Ishikawa (cell line): ENCODE results near the gene PTPN6.

Experiments
- CEBPB ChIP-seq: IDR thresholded peaks from 2 replicates; pipeline ENCODE4 v1.6.1; 2012
- EP300 ChIP-seq: IDR thresholded peaks from 2 replicates; pipeline ENCODE4 v1.6.1; 2012; ENCODE audit warnings: borderline replicate concordance
- FOXM1 ChIP-seq: IDR thresholded peaks from 2 replicates; pipeline ENCODE4 v1.6.1; 2012; ENCODE audit warnings: low read depth, borderline replicate concordance
- TAF1 ChIP-seq: IDR thresholded peaks from 2 replicates; pipeline ENCODE4 v1.6.1; 2012; ENCODE audit warnings: low read depth, mild to moderate bottlenecking
- TCF12 ChIP-seq: IDR thresholded peaks from 2 replicates; pipeline ENCODE4 v1.6.1; 2012; ENCODE audit warnings: low read depth
- TEAD4 ChIP-seq: IDR thresholded peaks from 2 replicates; pipeline ENCODE4 v1.6.1; 2012
- YY1 ChIP-seq: IDR thresholded peaks from 2 replicates; pipeline ENCODE4 v1.6.1; 2012; ENCODE audit warnings: low read depth
- ZBTB7A ChIP-seq: IDR thresholded peaks from 2 replicates; pipeline ENCODE4 v1.6.1; 2012; ENCODE audit warnings: low read depth

DNA sequence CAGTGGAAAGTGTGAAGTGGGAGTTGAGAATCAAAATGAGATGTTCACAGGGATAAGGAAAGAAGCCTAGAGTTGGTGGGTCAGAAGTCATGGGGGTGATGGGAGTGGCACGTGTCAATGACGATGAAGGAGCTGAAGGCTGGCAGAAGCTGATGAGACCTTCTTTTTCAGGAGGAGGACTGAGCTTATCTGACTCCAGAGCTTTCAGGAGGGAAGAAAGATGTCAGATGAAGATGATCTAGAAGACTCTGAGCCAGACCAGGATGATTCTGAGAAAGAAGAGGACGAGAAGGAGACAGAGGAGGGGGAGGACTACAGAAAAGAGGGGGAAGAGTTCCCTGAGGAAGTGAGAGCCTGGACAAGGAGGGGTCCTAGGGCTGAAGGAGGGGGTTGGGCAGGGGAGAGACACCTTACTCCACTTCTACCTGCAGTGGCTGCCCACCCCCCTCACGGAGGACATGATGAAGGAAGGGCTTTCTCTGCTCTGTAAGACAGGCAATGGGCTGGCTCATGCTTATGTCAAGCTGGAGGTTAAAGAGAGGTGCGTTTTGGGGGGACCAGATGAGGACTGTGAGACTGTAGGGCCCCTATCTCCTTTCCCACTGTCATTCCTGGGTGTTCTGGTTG is 45.6 kb upstream of the PTPN6 start:
- TF ChIP-seq TAF1 (no peak), TEAD4 (no peak), CEBPB (no peak), FOXM1 (no peak), ZBTB7A (0 out of 2 replicates have a peak, but pooled peaks have one; percentile 27), YY1 (no peak), EP300 (no peak), TCF12 (no peak)
